ENCODE data around the gene EPHA3.

DNA sequence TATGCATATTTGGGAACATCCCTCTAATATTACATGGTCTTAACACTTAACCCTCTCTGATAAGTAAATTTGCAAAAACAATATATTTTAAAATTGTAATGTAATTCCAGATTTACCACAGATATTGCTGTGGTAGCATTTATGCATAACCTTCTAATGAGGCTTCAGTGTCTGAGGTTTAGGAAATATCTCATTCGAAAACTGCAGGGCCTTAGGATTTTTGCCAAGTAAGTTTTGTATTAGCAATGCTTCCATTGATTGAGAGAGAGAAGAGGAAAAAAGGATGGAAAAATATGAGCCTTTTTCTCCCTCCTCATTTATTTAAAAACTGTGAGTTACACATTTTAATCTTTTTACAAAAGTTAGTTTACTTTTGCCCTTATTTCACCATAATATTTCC lies 294.6 kb downstream of the EPHA3 start:
- TF ChIP-seq, protein P1, sequence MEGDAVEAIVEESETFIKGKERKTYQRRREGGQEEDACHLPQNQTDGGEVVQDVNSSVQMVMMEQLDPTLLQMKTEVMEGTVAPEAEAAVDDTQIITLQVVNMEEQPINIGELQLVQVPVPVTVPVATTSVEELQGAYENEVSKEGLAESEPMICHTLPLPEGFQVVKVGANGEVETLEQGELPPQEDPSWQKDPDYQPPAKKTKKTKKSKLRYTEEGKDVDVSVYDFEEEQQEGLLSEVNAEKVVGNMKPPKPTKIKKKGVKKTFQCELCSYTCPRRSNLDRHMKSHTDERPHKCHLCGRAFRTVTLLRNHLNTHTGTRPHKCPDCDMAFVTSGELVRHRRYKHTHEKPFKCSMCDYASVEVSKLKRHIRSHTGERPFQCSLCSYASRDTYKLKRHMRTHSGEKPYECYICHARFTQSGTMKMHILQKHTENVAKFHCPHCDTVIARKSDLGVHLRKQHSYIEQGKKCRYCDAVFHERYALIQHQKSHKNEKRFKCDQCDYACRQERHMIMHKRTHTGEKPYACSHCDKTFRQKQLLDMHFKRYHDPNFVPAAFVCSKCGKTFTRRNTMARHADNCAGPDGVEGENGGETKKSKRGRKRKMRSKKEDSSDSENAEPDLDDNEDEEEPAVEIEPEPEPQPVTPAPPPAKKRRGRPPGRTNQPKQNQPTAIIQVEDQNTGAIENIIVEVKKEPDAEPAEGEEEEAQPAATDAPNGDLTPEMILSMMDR (IDR thresholded peaks at IDR 0.05), result no peak
- no peak for TF ChIP-seq TEAD4 (CRISPR knock-in tag; IDR thresholded peaks at IDR 0.05)
- TF ChIP-seq ZNF232 (CRISPR knock-in tag; IDR thresholded peaks at IDR 0.05), result no peak
- no peak for TF ChIP-seq KAT7 (CRISPR knock-in tag; IDR thresholded peaks at IDR 0.05; ENCODE audit: borderline replicate concordance)
- no peak for TF ChIP-seq ESRRA (CRISPR knock-in tag; IDR thresholded peaks at IDR 0.05; ENCODE audit: borderline replicate concordance)
- TF ChIP-seq GABPB1 (CRISPR knock-in tag; IDR thresholded peaks at IDR 0.05), result no peak

Measured in WTC11 (cell line).